ENCODE data around the gene ZNF354B.

GRCh38 chr5:178849316-178849715, 10.4 kb upstream of the ZNF354B start:
- TF ChIP-seq CTCF (IDR thresholded peaks at IDR 0.05) = no peak
- no peak for TF ChIP-seq ZSCAN18 (CRISPR knock-in tag; IDR thresholded peaks at IDR 0.05)
- TF ChIP-seq MAX (CRISPR knock-in tag; IDR thresholded peaks at IDR 0.05) = no peak
- TF ChIP-seq E2F1 (CRISPR knock-in tag; IDR thresholded peaks at IDR 0.05) = no peak
- TF ChIP-seq FOXJ3 (CRISPR knock-in tag; IDR thresholded peaks at IDR 0.05; ENCODE audit: borderline replicate concordance) = no peak
- TF ChIP-seq ZNF219 (CRISPR knock-in tag; IDR thresholded peaks at IDR 0.05; ENCODE audit: borderline replicate concordance) = no peak
- no peak for TF ChIP-seq IRF1 (CRISPR knock-in tag; IDR thresholded peaks at IDR 0.05)
- TF ChIP-seq RELA (CRISPR knock-in tag; IDR thresholded peaks at IDR 0.05; ENCODE audit: borderline replicate concordance) = no peak
- TF ChIP-seq USF2 (CRISPR knock-in tag; IDR thresholded peaks at IDR 0.05) = no peak
- TF ChIP-seq ZNF281 (CRISPR knock-in tag; IDR thresholded peaks at IDR 0.05) = no peak
